GM21737 (cell line): ENCODE measurements around the gene EIF4G3.

Source experiments
- ATAC-seq: cut with Tn5 transposase; IDR thresholded peaks from one replicate; pipeline ENCODE4 v1.9.1; 2021; ENCODE audit warnings: mild to moderate bottlenecking, moderate library complexity; ENCODE audit not compliant: unreplicated experiment

EIF4G3 gene

GRCh38 chr1:20998826-20999225, 177.9 kb downstream of the EIF4G3 start:
- no peak for ATAC-seq

GRCh38 chr1:20997602-20998224, 179.0 kb downstream of the EIF4G3 start:
- ATAC-seq: no peak

- ATAC-seq: no peak
These were observed 180.1 kb downstream of the EIF4G3 start for GRCh38 chr1:20996554-20996953.

GRCh38 chr1:20993716-20994575, 182.8 kb downstream of the EIF4G3 start:
- ATAC-seq: no peak

- no peak for ATAC-seq
These were observed 184.2 kb downstream of the EIF4G3 start for GRCh38 chr1:20992322-20993056.

GRCh38 chr1:20988943-20989342, 187.8 kb downstream of the EIF4G3 start:
- no peak for ATAC-seq

- ATAC-seq: no peak
These were observed 188.6 kb downstream of the EIF4G3 start for GRCh38 chr1:20987831-20988825.

- ATAC-seq: no peak
These were observed 193.3 kb downstream of the EIF4G3 start for GRCh38 chr1:20983297-20983889.

GRCh38 chr1:20982316-20982715, 194.4 kb downstream of the EIF4G3 start:
- no peak for ATAC-seq

- no peak for ATAC-seq
These were observed 194.8 kb downstream of the EIF4G3 start for GRCh38 chr1:20981915-20982314.

- no peak for ATAC-seq
These were observed 196.6 kb downstream of the EIF4G3 start for GRCh38 chr1:20980051-20980450.

- ATAC-seq: no peak
These were observed 198.3 kb downstream of the EIF4G3 start for GRCh38 chr1:20978413-20978812.

GRCh38 chr1:20975668-20976067, 201.0 kb downstream of the EIF4G3 start:
- no peak for ATAC-seq

GRCh38 chr1:20974951-20975350, 201.7 kb downstream of the EIF4G3 start:
- no peak for ATAC-seq

GRCh38 chr1:20974069-20974468, 202.6 kb downstream of the EIF4G3 start:
- ATAC-seq: no peak

- ATAC-seq: no peak
These were observed 203.8 kb downstream of the EIF4G3 start for GRCh38 chr1:20972855-20973254.

- ATAC-seq: peak; percentile 70
These were observed 211.9 kb downstream of the EIF4G3 start for GRCh38 chr1:20964540-20965484.

GRCh38 chr1:20962576-20963258, 214.0 kb downstream of the EIF4G3 start:
- ATAC-seq: no peak
